IPS-20b (cell line): ENCODE results near the gene ZBTB17.
"Not testable (repeated sequence)": the region's sequence is repeated elsewhere in the genome, so short reads cannot be mapped to it uniquely, and the experiment has no call there.

ENCODE experiments used
- H3K27ac ChIP-seq: one replicate; pipeline ENCODE4 v1.5.1; 2013; ENCODE audit warnings: low read length
- H3K27me3 ChIP-seq: 2 replicates; pipeline ENCODE4 v1.6.1; 2013; ENCODE audit warnings: mild to moderate bottlenecking, low read length, inconsistent platforms; ENCODE audit not compliant: insufficient read depth
- H3K36me3 ChIP-seq: 2 replicates; pipeline ENCODE4 v1.6.1; 2013; ENCODE audit warnings: low read depth, mild to moderate bottlenecking, inconsistent platforms, low read length, moderate library complexity; ENCODE audit not compliant: insufficient read depth
- H3K4me1 ChIP-seq: 2 replicates; pipeline ENCODE4 v1.6.1; 2013; ENCODE audit warnings: mild to moderate bottlenecking, control low read depth, inconsistent platforms, low read length, moderate library complexity; ENCODE audit not compliant: insufficient read depth
- H3K4me3 ChIP-seq: 2 replicates; pipeline ENCODE4 v1.5.1; 2013; ENCODE audit warnings: mild to moderate bottlenecking, low read length, inconsistent platforms
- H3K9ac ChIP-seq: 2 replicates; pipeline ENCODE4 v1.6.1; 2013; ENCODE audit warnings: low read depth, mild to moderate bottlenecking, inconsistent platforms, low read length, moderate library complexity
- H3K9me3 ChIP-seq: 2 replicates; pipeline ENCODE4 v1.6.1; 2013; ENCODE audit warnings: mild to moderate bottlenecking, low read depth, low read length, inconsistent platforms; ENCODE audit not compliant: insufficient read depth

The ZBTB17 gene

GRCh38 chr1:15911927-15912326 lies 64.0 kb downstream of the ZBTB17 start:
- no peak overlapping the region for H3K4me3 ChIP-seq
- H3K27ac ChIP-seq: no peak overlapping the region
- no peaks in the 10 kb centered on the region for H3K27me3 ChIP-seq
- H3K9ac ChIP-seq: no peak overlapping the region
- H3K9me3 ChIP-seq: no peaks in the 10 kb centered on the region
- no peaks in the 10 kb centered on the region for H3K4me1 ChIP-seq
- H3K36me3 ChIP-seq: peaks cover 55% of the 10 kb centered on the region

DNA sequence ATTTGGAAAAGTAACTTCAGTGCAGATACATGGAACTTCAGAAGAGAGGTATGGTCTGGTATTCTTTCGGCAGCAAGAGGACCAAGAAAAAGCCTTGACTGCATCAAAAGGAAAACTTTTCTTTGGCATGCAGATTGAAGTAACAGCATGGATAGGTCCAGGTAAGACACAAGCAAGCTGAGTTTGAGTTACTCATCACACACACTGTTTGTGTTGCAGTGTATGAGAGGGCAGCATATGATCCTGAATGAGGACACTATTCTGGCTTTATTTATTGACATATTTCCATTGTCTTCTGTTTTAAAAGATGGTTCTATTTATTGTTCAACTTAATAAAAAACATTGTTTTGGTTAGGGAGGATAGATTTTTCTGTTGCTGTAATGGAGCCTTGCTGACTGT lies 64.8 kb downstream of the ZBTB17 start:
- no peak overlapping the region for H3K9ac ChIP-seq
- peaks cover 47% of the 10 kb centered on the region for H3K36me3 ChIP-seq
- no peaks in the 10 kb centered on the region for H3K9me3 ChIP-seq

GRCh38 chr1:15908597-15908996 lies 67.3 kb downstream of the ZBTB17 start:
- H3K9me3 ChIP-seq: no peaks in the 10 kb centered on the region
- no peak overlapping the region for H3K9ac ChIP-seq
- no peaks in the 10 kb centered on the region for H3K4me1 ChIP-seq
- no peak overlapping the region for H3K4me3 ChIP-seq
- no peak overlapping the region for H3K27ac ChIP-seq
- peaks cover 39% of the 10 kb centered on the region for H3K36me3 ChIP-seq
- no peaks in the 10 kb centered on the region for H3K27me3 ChIP-seq

More for the DNA sequence above, 64.8 kb downstream of the ZBTB17 start:
- Histone ChIP-seq H3K27me3 (no peaks in the 10 kb centered on the region), H3K27ac (no peak overlapping the region), H3K4me1 (no peaks in the 10 kb centered on the region), H3K4me3 (no peak overlapping the region)

- peaks cover 7% of the 10 kb centered on the region; the same call in 1 of the 2 replicates for H3K4me1 ChIP-seq
- no peaks in the 10 kb centered on the region for H3K27me3 ChIP-seq
- H3K9ac ChIP-seq: no peak overlapping the region
- H3K9me3 ChIP-seq: no peaks in the 10 kb centered on the region
- no peak overlapping the region for H3K4me3 ChIP-seq
- H3K36me3 ChIP-seq: no peaks in the 10 kb centered on the region
- H3K27ac ChIP-seq: no peak overlapping the region
These were observed 73.0 kb downstream of the ZBTB17 start for GRCh38 chr1:15902882-15903281.

GRCh38 chr1:15900662-15901279 lies 75.1 kb downstream of the ZBTB17 start:
- Histone ChIP-seq H3K27ac (no peak overlapping the region), H3K9ac (no peak overlapping the region), H3K4me3 (no peak overlapping the region), H3K9me3 (no peaks in the 10 kb centered on the region), H3K4me1 (peaks cover 7% of the 10 kb centered on the region; the same call in 1 of the 2 replicates), H3K36me3 (no peaks in the 10 kb centered on the region), H3K27me3 (no peaks in the 10 kb centered on the region)

GRCh38 chr1:15899266-15899665 lies 76.6 kb downstream of the ZBTB17 start:
- H3K27ac ChIP-seq: no peak overlapping the region
- H3K9me3 ChIP-seq: no peaks in the 10 kb centered on the region
- H3K4me1 ChIP-seq: peaks cover 7% of the 10 kb centered on the region; the same call in 1 of the 2 replicates
- no peak overlapping the region for H3K4me3 ChIP-seq
- H3K27me3 ChIP-seq: no peaks in the 10 kb centered on the region
- H3K36me3 ChIP-seq: no peaks in the 10 kb centered on the region
- no peak overlapping the region; the same call in 1 of the 2 replicates for H3K9ac ChIP-seq

DNA sequence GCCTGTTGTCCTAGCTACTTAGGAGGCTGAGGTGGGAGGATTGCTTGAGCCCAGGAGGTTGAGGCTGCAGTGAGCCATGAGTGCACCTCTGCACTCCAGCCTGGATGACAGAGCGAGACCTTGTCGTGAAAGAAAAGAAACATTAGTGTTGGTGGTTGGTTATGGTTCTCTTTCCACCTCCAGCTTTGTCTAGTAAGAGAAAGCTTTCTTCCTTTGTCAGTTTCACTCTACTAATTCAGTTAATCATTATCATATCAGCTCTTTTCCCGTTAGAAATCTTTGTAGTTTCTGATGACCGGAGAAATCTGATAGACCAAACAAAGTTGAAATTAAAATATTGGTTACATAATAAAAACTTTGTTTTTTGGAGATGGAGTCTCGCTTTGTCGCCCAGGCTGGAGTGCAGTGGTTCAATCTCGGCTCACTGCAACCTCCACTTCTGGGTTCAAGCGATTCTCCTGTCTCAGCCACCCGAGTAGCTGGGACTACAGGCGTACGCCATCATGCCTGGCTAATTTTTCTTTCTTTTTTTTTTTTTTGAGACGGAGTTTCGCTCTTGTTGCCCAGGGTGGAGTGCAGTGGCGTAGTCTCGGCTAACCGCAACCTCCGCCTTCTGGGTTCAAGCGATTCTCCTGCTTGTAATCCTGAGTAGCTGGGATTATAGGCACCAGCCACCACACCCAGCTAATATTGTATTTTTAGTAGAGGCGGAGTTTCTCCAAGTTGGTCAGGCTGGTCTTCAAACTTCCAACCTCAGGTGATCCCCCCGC lies 78.9 kb downstream of the ZBTB17 start:
- H3K4me1 ChIP-seq, H3K36me3 ChIP-seq, H3K27me3 ChIP-seq, H3K9ac ChIP-seq, H3K9me3 ChIP-seq, H3K4me3 ChIP-seq, H3K27ac ChIP-seq: not testable (repeated sequence)

DNA sequence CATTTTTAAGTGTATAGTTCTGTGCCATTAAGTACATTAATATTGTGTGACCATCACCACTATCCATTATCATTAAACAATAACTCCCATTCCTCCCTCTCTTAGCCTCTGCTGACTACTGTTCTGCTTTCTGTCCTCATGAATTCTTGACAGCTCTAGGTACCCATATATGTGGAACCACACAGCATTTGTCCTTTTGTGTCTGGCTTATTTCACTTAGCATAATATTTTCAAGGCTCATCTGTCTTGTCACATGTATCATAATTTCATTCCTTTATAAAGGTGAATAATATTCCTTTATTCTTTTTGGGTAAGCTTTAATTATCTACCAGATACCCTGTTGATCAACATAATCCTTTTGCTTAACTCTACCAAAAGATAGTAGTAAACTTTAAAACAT lies 80.7 kb downstream of the ZBTB17 start:
- no peaks in the 10 kb centered on the region for H3K9me3 ChIP-seq
- no peaks in the 10 kb centered on the region for H3K36me3 ChIP-seq
- no peaks in the 10 kb centered on the region for H3K27me3 ChIP-seq
- no peak overlapping the region for H3K9ac ChIP-seq
- H3K27ac ChIP-seq: no peak overlapping the region
- 0 out of 2 replicates have a peak, but pooled peaks cover under 1% of the 10 kb centered on the region for H3K4me1 ChIP-seq
- no peak overlapping the region for H3K4me3 ChIP-seq

- H3K9me3 ChIP-seq, H3K4me1 ChIP-seq, H3K27ac ChIP-seq, H3K4me3 ChIP-seq, H3K27me3 ChIP-seq, H3K36me3 ChIP-seq, H3K9ac ChIP-seq: not testable (repeated sequence)
These were observed 82.9 kb downstream of the ZBTB17 start for GRCh38 chr1:15892857-15893599.
